GM18507 (cell line): ENCODE data around the gene SURF2.
"Not testable (repeated sequence)": the region's sequence is repeated elsewhere in the genome, so short reads cannot be mapped to it uniquely, and the experiment has no call there.

Source experiments
- DNase-seq: peaks from one replicate; pipeline ENCODE4 v3.0.0; 2011; ENCODE audit warnings: low read depth; ENCODE audit not compliant: insufficient read length; ENCODE audit errors: extremely low spot score
- FAIRE-seq: peaks from 2 replicates; lab custom pipeline; 2011; peaks lifted over from hg19 to GRCh38; lab: Jason Lieb, UNC

The SURF2 gene

GRCh38 chr9:133390713-133391112 is 34.4 kb downstream of the SURF2 start:
- no peak for FAIRE-seq
- DNase-seq, result no peak

- FAIRE-seq, DNase-seq: not testable (repeated sequence)
Observed at GRCh38 chr9:133391449-133391848, 35.1 kb downstream of the SURF2 start.

DNA sequence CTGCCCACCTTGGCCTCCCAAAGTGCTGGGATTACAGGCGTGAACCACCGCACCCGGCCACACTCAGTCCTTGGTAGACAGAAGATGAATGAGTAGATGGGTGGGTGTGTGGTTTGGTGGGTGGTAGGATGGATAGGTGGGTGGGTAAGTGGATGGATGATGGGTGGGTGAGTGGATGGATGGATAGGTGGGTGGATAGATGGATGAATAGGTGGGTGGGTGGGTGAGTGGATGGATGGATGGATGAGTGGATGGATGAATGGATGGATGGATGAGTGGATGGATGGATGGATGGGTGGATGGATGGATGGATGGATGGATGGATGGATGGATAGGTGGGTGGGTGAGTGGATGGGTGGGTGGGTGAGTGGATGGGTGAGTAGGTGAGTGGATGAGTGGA is 36.0 kb downstream of the SURF2 start:
- not testable (repeated sequence) for FAIRE-seq, DNase-seq

- FAIRE-seq (no peak), DNase-seq (no peak)
Observed at GRCh38 chr9:133393399-133393798, 37.0 kb downstream of the SURF2 start.

DNA sequence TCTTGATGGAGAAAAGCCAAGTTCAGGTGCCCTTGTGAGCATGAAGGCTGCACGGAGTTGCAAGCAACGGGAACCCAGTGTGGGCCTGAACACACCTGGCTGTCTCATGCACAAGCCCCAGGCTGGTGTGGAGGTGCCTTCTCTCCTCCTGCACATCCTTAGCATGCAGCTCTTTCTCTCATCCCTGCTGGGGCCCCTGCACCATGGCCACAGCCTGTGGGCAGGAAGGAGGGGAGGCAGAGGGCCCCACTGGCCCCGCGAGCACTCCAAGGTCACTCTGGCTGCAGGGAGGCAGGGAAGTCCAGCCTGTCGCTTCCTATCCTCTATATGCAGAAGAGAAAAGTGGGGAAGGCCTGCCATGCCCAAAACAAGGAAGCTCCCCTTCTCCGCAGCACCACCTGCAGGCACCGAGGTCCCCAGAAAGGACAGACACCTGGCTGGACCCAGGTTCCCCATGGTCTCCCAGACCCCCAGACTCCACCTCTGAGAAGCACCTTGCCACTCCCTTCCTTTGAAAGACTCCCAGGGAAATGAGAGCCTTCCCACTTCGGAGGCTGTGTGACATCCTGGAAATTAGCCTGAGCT is 38.4 kb downstream of the SURF2 start:
- FAIRE-seq, result no peak
- DNase-seq, result no peak

- FAIRE-seq (no peak), DNase-seq (no peak)
Observed at GRCh38 chr9:133396952-133397351, 40.6 kb downstream of the SURF2 start.

- no peak for FAIRE-seq
- no peak for DNase-seq
Observed at GRCh38 chr9:133397370-133397769, 41.0 kb downstream of the SURF2 start.

DNA sequence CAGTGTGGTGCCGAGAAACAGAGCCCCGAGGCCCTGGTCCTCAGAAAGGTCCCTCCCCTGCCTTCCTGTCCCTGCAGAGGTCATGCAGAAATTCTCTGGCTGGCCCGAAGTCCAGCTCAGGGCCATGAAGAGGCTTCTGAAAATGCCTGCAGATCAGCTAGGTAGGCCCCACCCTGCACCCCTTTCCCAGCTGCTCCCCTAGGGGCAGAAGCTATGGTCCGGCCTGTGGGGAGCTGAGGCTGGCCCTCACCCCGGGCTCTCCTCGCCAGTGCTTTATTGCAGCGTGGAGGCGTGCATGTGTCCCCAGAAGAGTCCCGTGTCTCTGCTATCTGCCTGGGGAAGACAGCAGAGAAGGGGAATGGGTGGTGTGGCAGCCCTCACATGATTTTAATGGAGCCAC is 41.5 kb downstream of the SURF2 start:
- DNase-seq, result no peak
- no peak for FAIRE-seq

GRCh38 chr9:133400292-133400691 is 43.9 kb downstream of the SURF2 start:
- FAIRE-seq (no peak), DNase-seq (no peak)

DNA sequence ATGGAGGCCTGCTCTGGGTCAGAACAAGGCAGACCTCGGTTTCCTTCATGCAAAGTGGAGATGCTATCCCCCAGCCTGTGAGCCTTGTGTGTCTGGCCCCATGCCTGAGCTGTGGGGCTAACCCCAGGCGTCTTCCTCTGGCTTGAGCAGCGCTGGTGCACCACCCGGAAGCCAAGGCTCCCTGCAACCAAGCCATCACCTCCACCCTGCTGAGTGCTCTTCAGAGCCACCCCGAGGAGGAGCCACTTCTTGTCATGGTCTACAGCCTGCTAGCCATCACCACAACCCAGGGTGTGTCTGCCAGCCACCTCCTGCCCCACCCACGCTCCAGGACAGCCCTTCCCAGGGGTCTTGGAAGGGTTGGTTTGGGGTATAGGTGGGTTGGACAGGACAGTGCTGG is 45.2 kb downstream of the SURF2 start:
- DNase-seq (no peak), FAIRE-seq (no peak)

- DNase-seq (no peak), FAIRE-seq (no peak)
Observed at GRCh38 chr9:133402689-133403088, 46.3 kb downstream of the SURF2 start.

DNA sequence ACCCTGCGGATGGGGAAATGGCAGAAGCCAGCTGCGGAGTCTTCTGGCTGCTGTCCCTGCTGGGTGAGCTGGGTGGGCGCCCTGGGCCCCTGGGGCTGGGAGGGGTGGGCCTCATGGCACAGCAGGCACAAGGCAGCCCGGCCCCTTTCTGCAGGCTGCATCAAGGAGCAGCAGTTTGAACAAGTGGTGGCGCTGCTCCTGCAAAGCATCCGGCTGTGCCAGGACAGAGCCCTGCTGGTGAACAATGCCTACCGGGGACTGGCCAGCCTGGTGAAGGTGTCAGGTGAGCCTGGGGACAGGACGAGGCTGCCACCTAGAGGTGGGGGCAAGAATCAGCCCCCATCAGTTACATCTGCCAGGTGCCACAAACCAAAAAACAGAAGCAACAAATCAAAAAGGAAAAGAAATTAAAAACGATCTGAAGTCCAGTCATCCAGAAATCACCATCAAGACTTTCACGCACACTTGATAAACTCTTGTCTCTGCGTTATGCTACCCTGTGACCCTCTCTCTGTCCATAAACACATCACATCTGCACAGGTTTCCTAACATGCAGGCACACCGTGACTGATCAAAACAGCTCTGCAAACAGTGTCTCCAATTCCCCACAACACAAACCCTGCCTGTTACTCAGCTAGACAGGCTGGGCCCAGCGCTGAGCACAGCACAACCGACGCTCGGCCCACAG is 47.6 kb downstream of the SURF2 start:
- DNase-seq (no peak), FAIRE-seq (no peak)

GRCh38 chr9:133404454-133405002 is 48.2 kb downstream of the SURF2 start:
- FAIRE-seq (no peak), DNase-seq (no peak)

DNA sequence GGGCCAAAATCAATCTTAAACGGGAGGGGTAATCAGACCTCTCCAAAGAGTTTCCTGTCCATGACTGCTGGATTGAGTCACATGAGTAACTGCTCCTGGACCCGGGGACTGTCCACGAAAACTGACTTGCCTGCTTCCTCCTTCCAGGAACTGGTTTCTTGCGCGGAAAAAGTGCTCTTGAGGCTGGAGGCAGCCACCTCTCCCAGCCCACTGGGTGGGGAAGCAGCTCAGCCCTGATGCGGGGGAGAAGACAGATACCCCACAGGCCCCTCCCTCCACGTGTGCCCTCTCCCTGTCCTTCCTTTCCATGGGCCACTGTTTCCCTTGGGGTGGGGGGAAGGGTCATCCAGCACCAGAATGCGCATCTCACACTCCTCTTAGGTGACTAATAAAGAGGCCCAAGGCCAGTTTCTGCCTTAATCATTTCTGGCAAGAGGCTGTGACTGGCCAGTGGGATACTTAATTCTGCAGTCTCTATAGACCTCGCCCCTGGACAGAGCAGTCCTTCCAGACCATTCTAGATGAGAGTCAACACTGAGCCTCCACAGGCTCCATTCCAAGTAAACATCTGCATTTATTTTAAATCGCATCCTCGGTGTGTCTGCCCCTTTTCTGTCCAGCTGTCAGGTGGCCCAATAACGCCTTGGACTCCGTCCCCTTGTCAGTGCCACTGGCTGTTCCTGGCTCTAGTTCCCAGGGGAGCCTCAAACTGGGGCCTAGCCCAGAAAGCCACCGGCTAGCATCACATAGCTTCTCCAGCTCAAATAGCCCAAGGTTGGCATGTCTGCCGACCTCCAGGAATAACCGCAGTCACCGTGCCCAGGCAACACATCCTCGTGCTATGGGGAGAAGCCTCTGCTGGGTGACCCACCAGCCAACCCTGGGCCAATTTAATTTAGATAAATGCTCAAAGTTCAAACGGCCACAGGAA is 49.4 kb downstream of the SURF2 start:
- FAIRE-seq, result no peak
- no peak for DNase-seq

DNA sequence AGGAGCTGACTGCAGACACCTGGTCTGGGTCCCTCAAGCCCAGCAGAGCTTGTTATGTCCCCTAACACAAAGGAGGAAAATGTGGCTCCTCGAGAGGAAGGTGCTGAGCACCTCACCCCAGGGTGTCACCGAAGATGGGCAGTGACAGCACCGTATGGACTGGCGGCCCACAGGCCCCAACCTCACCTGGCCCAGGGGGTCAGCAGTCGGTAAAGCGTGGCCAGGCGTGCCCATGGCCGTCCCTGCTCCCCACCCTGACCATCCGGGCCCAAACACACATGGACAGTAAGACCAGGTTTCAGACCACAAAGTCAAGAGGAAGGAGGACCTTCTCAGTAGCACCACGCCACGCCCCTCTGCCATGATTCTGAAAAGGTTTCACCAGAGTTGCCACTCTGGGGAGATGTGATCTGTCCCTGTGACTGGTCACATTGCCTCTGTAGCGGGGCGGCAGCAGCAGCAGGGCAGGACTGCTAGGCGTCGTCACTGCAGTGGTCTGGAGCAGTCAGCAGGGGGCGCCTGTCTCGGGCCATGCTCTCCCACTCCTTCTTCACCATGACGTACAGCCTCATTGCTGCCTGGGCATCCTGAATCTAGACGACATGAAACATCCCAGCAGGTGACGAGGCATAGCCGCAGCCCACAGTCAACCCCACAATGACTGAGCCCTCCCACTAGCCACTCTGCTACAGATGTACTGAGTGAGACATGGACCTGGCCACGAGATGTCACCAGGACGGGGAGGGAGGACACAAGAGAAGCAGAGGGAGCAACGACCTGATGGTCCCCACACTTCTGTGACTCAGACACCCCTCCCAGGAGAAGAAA is 50.3 kb downstream of the SURF2 start:
- peak; percentile 89 for FAIRE-seq
- DNase-seq, result peak; percentile 47

DNA sequence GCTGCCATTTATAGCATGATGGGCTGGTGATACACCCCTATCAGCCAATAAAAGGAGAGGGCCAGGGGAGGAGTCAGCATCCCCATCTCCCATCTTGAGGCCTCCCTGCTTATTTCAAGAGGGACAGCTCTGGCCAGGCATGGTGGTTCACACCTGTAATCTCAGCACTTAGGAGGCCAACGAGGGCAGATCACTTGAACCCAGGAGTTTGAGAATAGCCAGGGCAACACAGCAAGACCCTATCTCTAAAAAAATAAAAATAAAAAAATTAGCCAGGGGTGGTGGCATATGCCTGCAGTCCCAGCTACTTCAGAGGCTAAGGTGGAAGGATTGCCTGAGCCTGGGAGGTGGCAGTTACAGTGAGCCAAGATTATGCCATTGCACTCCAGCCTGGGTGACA is 51.7 kb downstream of the SURF2 start:
- no peak for FAIRE-seq
- DNase-seq, result no peak
